Calu3 (cell line): ENCODE measurements around the gene TAF1D. TPM values are rescaled to one million over a fixed set of nuclear protein-coding genes. Genes with fewer than 3 reads are reported as not detected.

Source experiments
- BruUV-seq: library from RNA; stranded (reverse); fragments of 400-500 nt; replicated peaks from 2 replicates; lab custom pipeline; 2021; lab: Mats Ljungman, UMichigan
- CTCF ChIA-PET: fragments of 300-600 bp; sonication (Branson Sonifier 250); formaldehyde crosslinking; loops from one replicate; lab custom pipeline; 2022; ENCODE audit warnings: antibody characterized with exemption; lab: Charles Lee
- DNase-seq: peaks from one replicate; pipeline ENCODE4 v3.0.0; 2022
- H3K27ac Mint-ChIP-seq: one replicate; pipeline ENCODE4 v1.8.0; 2022; ENCODE audit warnings: mixed read lengths; ENCODE audit not compliant: unreplicated experiment
- H3K27me3 Mint-ChIP-seq: one replicate; pipeline ENCODE4 v1.8.0; 2022; ENCODE audit warnings: mixed read lengths; ENCODE audit not compliant: unreplicated experiment
- H3K36me3 Mint-ChIP-seq: one replicate; pipeline ENCODE4 v1.8.0; 2022; ENCODE audit warnings: mild to moderate bottlenecking, moderate library complexity, mixed read lengths; ENCODE audit not compliant: insufficient read depth, unreplicated experiment
- H3K4me1 Mint-ChIP-seq: one replicate; pipeline ENCODE4 v1.8.0; 2022; ENCODE audit warnings: mild to moderate bottlenecking, low read depth, mixed read lengths; ENCODE audit not compliant: unreplicated experiment
- H3K4me3 Mint-ChIP-seq: one replicate; pipeline ENCODE4 v1.8.0; 2022; ENCODE audit warnings: mild to moderate bottlenecking, low read depth, moderate library complexity, mixed read lengths; ENCODE audit not compliant: unreplicated experiment
- H3K9me3 Mint-ChIP-seq: one replicate; pipeline ENCODE4 v1.8.0; 2022; ENCODE audit warnings: low read depth, mixed read lengths; ENCODE audit not compliant: unreplicated experiment
- CTCF ChIP-seq: fragments of 200-600 bp; IDR thresholded peaks from one replicate; pipeline ENCODE4 v1.8.0; 2022; ENCODE audit warnings: antibody characterized with exemption; ENCODE audit not compliant: unreplicated experiment
- intact Hi-C: fragments of 100-400 bp; cut with micrococcal nuclease; formaldehyde crosslinking; loops from one replicate; pipeline ENCODE4 v1.10.0; 2022; ENCODE audit not compliant: unreplicated experiment
- total RNA-seq: library from RNA; stranded (reverse); gene quantifications from 2 replicates; pipeline ENCODE4 v1.2.3, GENCODE V29; 2022

TAF1D gene
- total RNA-seq, 1 experiment from 2014 or later: 107 TPM

- no peaks in the 10 kb centered on the region for H3K27me3 Mint-ChIP-seq
- no TSS peak for BruUV-seq
- CTCF ChIA-PET: no interaction called here
- no peak for TF ChIP-seq CTCF
- H3K4me3 Mint-ChIP-seq: no peak overlapping the region
- H3K9me3 Mint-ChIP-seq: no peaks in the 10 kb centered on the region
- no peaks in the 10 kb centered on the region for H3K4me1 Mint-ChIP-seq
- DNase-seq: no peak
- no peak overlapping the region for H3K27ac Mint-ChIP-seq
- intact Hi-C loops: no loop called here
- no peaks in the 10 kb centered on the region for H3K36me3 Mint-ChIP-seq
Measured at GRCh38 chr11:93773045-93773477, 31.8 kb upstream of the TAF1D start.

- Mint-ChIP-seq H3K4me1 (no peaks in the 10 kb centered on the region), H3K9me3 (no peaks in the 10 kb centered on the region), H3K27me3 (no peaks in the 10 kb centered on the region), H3K4me3 (no peak overlapping the region), H3K27ac (no peak overlapping the region), H3K36me3 (no peaks in the 10 kb centered on the region)
- no peak for DNase-seq
- intact Hi-C loops: no loop called here
- TF ChIP-seq CTCF: no peak
- BruUV-seq: no TSS peak
- CTCF ChIA-PET: no interaction called here
Measured at GRCh38 chr11:93772123-93772522, 30.8 kb upstream of the TAF1D start.

- no peak overlapping the region for H3K27ac Mint-ChIP-seq
- intact Hi-C loops: no loop called here
Measured at GRCh38 chr11:93770160-93770559, 28.9 kb upstream of the TAF1D start.

GRCh38 chr11:93767018-93767417 is 25.7 kb upstream of the TAF1D start:
- intact Hi-C loops: no loop called here
- no peak for TF ChIP-seq CTCF
- H3K4me3 Mint-ChIP-seq: no peak overlapping the region
- no peaks in the 10 kb centered on the region for H3K4me1 Mint-ChIP-seq
- BruUV-seq: no TSS peak
- H3K27ac Mint-ChIP-seq: no peak overlapping the region
- peaks cover 4% of the 10 kb centered on the region for H3K36me3 Mint-ChIP-seq
- DNase-seq: no peak
- peaks cover 2% of the 10 kb centered on the region for H3K9me3 Mint-ChIP-seq
- no peaks in the 10 kb centered on the region for H3K27me3 Mint-ChIP-seq
- CTCF ChIA-PET: no interaction called here

More at GRCh38 chr11:93770160-93770559, 28.9 kb upstream of the TAF1D start:
- CTCF ChIA-PET: no interaction called here
- Mint-ChIP-seq H3K27me3 (no peaks in the 10 kb centered on the region), H3K4me1 (no peaks in the 10 kb centered on the region), H3K4me3 (no peak overlapping the region), H3K9me3 (peaks cover 2% of the 10 kb centered on the region), H3K36me3 (no peaks in the 10 kb centered on the region)
- DNase-seq: no peak
- no peak for TF ChIP-seq CTCF
- no TSS peak for BruUV-seq
